ENCODE measurements around the gene HTD2.

The HTD2 gene

DNA sequence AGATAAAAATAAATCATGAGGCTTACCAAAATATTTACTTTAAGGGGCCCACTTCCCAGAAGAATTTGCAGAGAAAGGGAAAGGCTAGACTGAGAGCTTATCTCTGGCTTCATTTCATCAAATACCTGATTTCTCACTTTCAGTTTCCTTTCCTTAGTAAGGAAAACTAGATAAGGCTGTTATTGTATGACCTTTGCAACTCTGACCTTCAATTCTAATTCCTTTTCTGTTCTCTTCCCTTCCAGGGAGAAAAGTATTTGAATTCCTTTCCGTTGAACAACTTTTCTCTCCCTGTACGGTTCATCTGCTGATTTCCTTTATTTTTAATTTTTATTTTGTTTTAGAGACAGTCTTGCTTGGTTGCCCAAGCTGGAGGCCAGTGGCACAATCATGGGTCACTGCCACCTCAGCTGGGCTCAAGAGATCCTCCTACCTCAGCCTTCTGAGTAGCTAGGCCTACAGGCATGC lies 19.2 kb downstream of the HTD2 start:
- no peak overlapping the region for H3K9ac ChIP-seq (ENCODE audit: low read length)
- no peak overlapping the region for H3K27ac ChIP-seq (ENCODE audit: low read length)

GRCh38 chr3:58326267-58326900 lies 20.1 kb downstream of the HTD2 start:
- no peak overlapping the region for H3K27ac ChIP-seq (ENCODE audit: low read length)

More for the DNA sequence above, 19.2 kb downstream of the HTD2 start:
- Histone ChIP-seq H3K4me1 (ENCODE audit: low read length) (peaks cover 9% of the 10 kb centered on the region), H3K4me3 (ENCODE audit: low read length) (no peak overlapping the region), H3K9me2 (replicated peaks; ENCODE audit: insufficient read depth, low read length) (no peaks in the 10 kb centered on the region), H3K79me2 (ENCODE audit: low read length) (no peaks in the 10 kb centered on the region), H4K20me1 (ENCODE audit: insufficient read depth, low read length) (0 out of 2 replicates have a peak, but pooled peaks cover 2% of the 10 kb centered on the region), H3F3A (ENCODE audit: insufficient read depth, low read length) (no peaks in the 10 kb centered on the region), H3K4me2 (ENCODE audit: low read depth, low read length) (peak overlapping the region; percentile 22; the same call in 1 of the 2 replicates), H3K27me3 (replicated peaks; ENCODE audit: insufficient read depth, low read length) (no peaks in the 10 kb centered on the region), H3K36me3 (replicated peaks; ENCODE audit: insufficient read depth, low read length) (no peaks in the 10 kb centered on the region), H2AFZ (ENCODE audit: low read length) (no peak overlapping the region), H3K9me3 (replicated peaks; ENCODE audit: insufficient read depth, low read length) (no peaks in the 10 kb centered on the region)
- TF ChIP-seq, protein P1, sequence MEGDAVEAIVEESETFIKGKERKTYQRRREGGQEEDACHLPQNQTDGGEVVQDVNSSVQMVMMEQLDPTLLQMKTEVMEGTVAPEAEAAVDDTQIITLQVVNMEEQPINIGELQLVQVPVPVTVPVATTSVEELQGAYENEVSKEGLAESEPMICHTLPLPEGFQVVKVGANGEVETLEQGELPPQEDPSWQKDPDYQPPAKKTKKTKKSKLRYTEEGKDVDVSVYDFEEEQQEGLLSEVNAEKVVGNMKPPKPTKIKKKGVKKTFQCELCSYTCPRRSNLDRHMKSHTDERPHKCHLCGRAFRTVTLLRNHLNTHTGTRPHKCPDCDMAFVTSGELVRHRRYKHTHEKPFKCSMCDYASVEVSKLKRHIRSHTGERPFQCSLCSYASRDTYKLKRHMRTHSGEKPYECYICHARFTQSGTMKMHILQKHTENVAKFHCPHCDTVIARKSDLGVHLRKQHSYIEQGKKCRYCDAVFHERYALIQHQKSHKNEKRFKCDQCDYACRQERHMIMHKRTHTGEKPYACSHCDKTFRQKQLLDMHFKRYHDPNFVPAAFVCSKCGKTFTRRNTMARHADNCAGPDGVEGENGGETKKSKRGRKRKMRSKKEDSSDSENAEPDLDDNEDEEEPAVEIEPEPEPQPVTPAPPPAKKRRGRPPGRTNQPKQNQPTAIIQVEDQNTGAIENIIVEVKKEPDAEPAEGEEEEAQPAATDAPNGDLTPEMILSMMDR (IDR thresholded peaks at IDR 0.05; ENCODE audit: low read length): no peak
- TF ChIP-seq EZH2phosphoT487 (IDR thresholded peaks at IDR 0.05; ENCODE audit: low read length) (no peak), EZH2 (optimal IDR thresholded peaks at IDR 0.05; ENCODE audit: low read depth, low read length) (no peak)
- peak; percentile 36 for DNase-seq

GRCh38 chr3:58329150-58329921 lies 23.0 kb downstream of the HTD2 start:
- TF ChIP-seq, protein P1 (IDR thresholded peaks at IDR 0.05; ENCODE audit: low read length): no peak
- TF ChIP-seq EZH2phosphoT487 (IDR thresholded peaks at IDR 0.05; ENCODE audit: low read length) (no peak), EZH2 (optimal IDR thresholded peaks at IDR 0.05; ENCODE audit: low read depth, low read length) (no peak)
- no peak overlapping the region for H2AFZ ChIP-seq (ENCODE audit: low read length)
- H3K36me3 ChIP-seq (replicated peaks; ENCODE audit: insufficient read depth, low read length): no peaks in the 10 kb centered on the region
- no peaks in the 10 kb centered on the region for H4K20me1 ChIP-seq (ENCODE audit: insufficient read depth, low read length)
- no peaks in the 10 kb centered on the region for H3K9me3 ChIP-seq (replicated peaks; ENCODE audit: insufficient read depth, low read length)
- no peak overlapping the region for H3K4me2 ChIP-seq (ENCODE audit: low read depth, low read length)
- DNase-seq: no peak
- no peaks in the 10 kb centered on the region for H3K27me3 ChIP-seq (replicated peaks; ENCODE audit: insufficient read depth, low read length)
- H3K27ac ChIP-seq (ENCODE audit: low read length): no peak overlapping the region
- no peak overlapping the region for H3K4me3 ChIP-seq (ENCODE audit: low read length)
- H3K9ac ChIP-seq (ENCODE audit: low read length): no peak overlapping the region
- H3K4me1 ChIP-seq (ENCODE audit: low read length): peaks cover 15% of the 10 kb centered on the region
- H3K79me2 ChIP-seq (ENCODE audit: low read length): peaks cover 12% of the 10 kb centered on the region
- no peaks in the 10 kb centered on the region for H3K9me2 ChIP-seq (replicated peaks; ENCODE audit: insufficient read depth, low read length)
- no peaks in the 10 kb centered on the region for H3F3A ChIP-seq (ENCODE audit: insufficient read depth, low read length)

More at GRCh38 chr3:58326267-58326900, 20.1 kb downstream of the HTD2 start:
- H3K4me1 ChIP-seq (ENCODE audit: low read length): peaks cover 9% of the 10 kb centered on the region
- H3K9ac ChIP-seq (ENCODE audit: low read length): no peak overlapping the region
- no peak for DNase-seq
- H3K9me3 ChIP-seq (replicated peaks; ENCODE audit: insufficient read depth, low read length): no peaks in the 10 kb centered on the region
- H3K27me3 ChIP-seq (replicated peaks; ENCODE audit: insufficient read depth, low read length): no peaks in the 10 kb centered on the region
- H3K79me2 ChIP-seq (ENCODE audit: low read length): no peaks in the 10 kb centered on the region
- TF ChIP-seq, protein P1 (IDR thresholded peaks at IDR 0.05; ENCODE audit: low read length): no peak
- TF ChIP-seq EZH2 (optimal IDR thresholded peaks at IDR 0.05; ENCODE audit: low read depth, low read length) (no peak), EZH2phosphoT487 (IDR thresholded peaks at IDR 0.05; ENCODE audit: low read length) (no peak)
- H2AFZ ChIP-seq (ENCODE audit: low read length): no peak overlapping the region
- no peaks in the 10 kb centered on the region for H3K9me2 ChIP-seq (replicated peaks; ENCODE audit: insufficient read depth, low read length)
- H3F3A ChIP-seq (ENCODE audit: insufficient read depth, low read length): no peaks in the 10 kb centered on the region
- no peak overlapping the region for H3K4me3 ChIP-seq (ENCODE audit: low read length)
- H3K36me3 ChIP-seq (replicated peaks; ENCODE audit: insufficient read depth, low read length): no peaks in the 10 kb centered on the region
- H4K20me1 ChIP-seq (ENCODE audit: insufficient read depth, low read length): no peaks in the 10 kb centered on the region
- H3K4me2 ChIP-seq (ENCODE audit: low read depth, low read length): no peak overlapping the region
